Esophagus squamous epithelium (tissue), 5 donors: ENCODE results near the gene ANKMY2. TPM values are rescaled to one million over a fixed set of nuclear protein-coding genes. Genes with fewer than 3 reads are reported as not detected.
A peak's percentile ranks its signal among the peaks of the same experiment; 100 is the strongest.

Experiments used
- DNase-seq: peaks from one replicate; lab custom pipeline; 2025; lab: John Stamatoyannopoulos, UW
- H3K27ac ChIP-seq, 4 donors: fragments of 200-600 bp; sonication (generic); one replicate each; pipeline ENCODE4 v1.5.1; 2016 to 2019; ENCODE audit warnings: mild to moderate bottlenecking in 1 of 4
- H3K27me3 ChIP-seq, 4 donors: fragments of 200-600 bp; sonication (generic); 1 replicate in 3 of 4; 2 replicates in 1 of 4; pipeline versions ENCODE4 v1.5.1 to v1.6.0; 2017 to 2021; ENCODE audit warnings: antibody characterized with exemption in 1 of 4
- H3K36me3 ChIP-seq, 3 donors: fragments of 200-600 bp; sonication (generic); one replicate each; pipeline ENCODE4 v1.5.1; 2016 to 2019
- H3K4me1 ChIP-seq, 3 donors: fragments of 200-600 bp; sonication (generic); one replicate each; pipeline ENCODE4 v1.5.1; 2017 to 2019
- H3K4me3 ChIP-seq, 4 donors: fragments of 200-600 bp; sonication (generic); 1 replicate in 3 of 4; 2 replicates in 1 of 4; pipeline ENCODE4 v1.5.1; 2016 to 2019; ENCODE audit warnings: mild to moderate bottlenecking in 2 of 4, moderate library complexity in 1 of 4
- H3K9me3 ChIP-seq, 3 donors: fragments of 200-600 bp; sonication (generic); one replicate each; pipeline ENCODE4 v1.5.1; 2016 to 2019
- POLR2A ChIP-seq, 4 donors: fragments of 450-650 bp; IDR thresholded peaks; one replicate each; pipeline ENCODE4 v1.6.1; 2017; ENCODE audit warnings: antibody characterized with exemption in 4 of 4, mild to moderate bottlenecking in 4 of 4, moderate library complexity in 3 of 4
- WGBS, 2 donors: methylation state at CpG; one replicate each; pipeline ENCODE4 v1.1.5; 2018; 5-methylcytosine and 5-hydroxymethylcytosine counted together
- intact Hi-C: fragments of 100-400 bp; cut with DNase I; formaldehyde crosslinking; loops from one replicate; pipeline ENCODE4 v1.15.0; 2022
- total RNA-seq, 4 donors: library from RNA; depleted of rRNA; stranded (reverse); fragments of >200 nt; gene quantifications; one replicate each; pipeline ENCODE4 v1.1.0, GENCODE V29; 2016
- TF ChIP-seq, protein P1 (sequence below), 6 experiments: fragments of 450-650 bp in 4 of 6; fragments of 200-600 bp in 2 of 6; sonication (generic) in 2 of 6; IDR thresholded peaks; one replicate each; pipeline ENCODE4 v1.5.1; 2016 to 2019; ENCODE audit warnings: antibody characterized with exemption in 6 of 6, mild to moderate bottlenecking in 4 of 6, moderate library complexity in 4 of 6
- donor health status: DM: yes; HTN: yes; CAD: no.

The ANKMY2 gene
- total RNA-seq, 4 donors from 2014 or later, result 3.8 to 13.4 (median 7.0) TPM

DNA sequence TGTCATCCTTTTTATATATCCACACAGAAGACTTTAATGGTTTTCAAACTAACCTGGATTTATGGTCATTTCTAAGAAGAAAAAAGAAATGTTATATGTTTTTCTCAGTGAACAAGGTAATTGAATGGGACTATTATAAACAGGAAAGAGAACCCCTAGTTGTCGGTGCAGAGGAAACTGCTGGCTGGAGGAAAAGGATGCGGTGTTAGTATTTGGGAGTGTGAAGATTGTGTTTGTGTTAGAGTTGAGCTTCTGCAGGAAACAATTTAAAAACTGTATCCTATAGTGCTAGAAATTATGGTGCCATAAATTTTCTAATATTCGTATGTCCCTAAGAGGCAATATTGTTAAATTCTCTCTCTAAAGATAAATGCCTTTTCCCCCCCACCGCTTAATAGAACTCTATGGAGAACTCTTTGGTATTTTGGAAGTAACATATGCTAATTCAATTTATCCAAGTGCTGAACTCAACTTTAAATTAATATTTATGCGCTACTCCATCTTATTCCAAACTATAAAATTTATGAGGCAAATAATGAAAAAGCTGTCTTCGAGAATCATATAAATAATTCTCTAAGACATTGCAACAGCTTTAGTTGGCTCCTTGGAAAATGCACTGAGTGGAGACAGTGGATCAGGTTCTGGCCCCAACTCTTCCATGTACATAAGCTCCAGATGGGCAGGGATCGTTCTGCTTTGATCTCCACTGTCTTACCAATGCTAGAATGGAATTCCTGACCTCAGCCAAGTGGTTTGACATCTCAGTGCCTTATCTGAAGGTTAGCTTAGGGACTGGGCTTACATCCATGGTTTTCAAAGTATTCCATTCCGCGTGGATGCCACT lies 6.1 kb upstream of the ANKMY2 start:
- 62 to 76% methylated on average over 9 of the region's 9 CpGs for whole genome bisulfite sequencing, 2 donors
- DNase-seq, result no peak
- Histone ChIP-seq H3K4me3 (no peak overlapping the region), H3K9me3 (no peaks in the 10 kb centered on the region), H3K4me1 (peaks cover 24 to 91% (median 40%) of the 10 kb centered on the region in 3 donors), H3K36me3 (no peaks in the 10 kb centered on the region), H3K27ac (peak overlapping the region in 2 of 4 donors; percentile 15 to 69), H3K27me3 (no peaks in the 10 kb centered on the region)
- TF ChIP-seq, protein P1, sequence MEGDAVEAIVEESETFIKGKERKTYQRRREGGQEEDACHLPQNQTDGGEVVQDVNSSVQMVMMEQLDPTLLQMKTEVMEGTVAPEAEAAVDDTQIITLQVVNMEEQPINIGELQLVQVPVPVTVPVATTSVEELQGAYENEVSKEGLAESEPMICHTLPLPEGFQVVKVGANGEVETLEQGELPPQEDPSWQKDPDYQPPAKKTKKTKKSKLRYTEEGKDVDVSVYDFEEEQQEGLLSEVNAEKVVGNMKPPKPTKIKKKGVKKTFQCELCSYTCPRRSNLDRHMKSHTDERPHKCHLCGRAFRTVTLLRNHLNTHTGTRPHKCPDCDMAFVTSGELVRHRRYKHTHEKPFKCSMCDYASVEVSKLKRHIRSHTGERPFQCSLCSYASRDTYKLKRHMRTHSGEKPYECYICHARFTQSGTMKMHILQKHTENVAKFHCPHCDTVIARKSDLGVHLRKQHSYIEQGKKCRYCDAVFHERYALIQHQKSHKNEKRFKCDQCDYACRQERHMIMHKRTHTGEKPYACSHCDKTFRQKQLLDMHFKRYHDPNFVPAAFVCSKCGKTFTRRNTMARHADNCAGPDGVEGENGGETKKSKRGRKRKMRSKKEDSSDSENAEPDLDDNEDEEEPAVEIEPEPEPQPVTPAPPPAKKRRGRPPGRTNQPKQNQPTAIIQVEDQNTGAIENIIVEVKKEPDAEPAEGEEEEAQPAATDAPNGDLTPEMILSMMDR (IDR thresholded peaks at IDR 0.05), result no peak
- TF ChIP-seq POLR2A (IDR thresholded peaks at IDR 0.05), result no peak
- intact Hi-C loops, result no loop called here

DNA sequence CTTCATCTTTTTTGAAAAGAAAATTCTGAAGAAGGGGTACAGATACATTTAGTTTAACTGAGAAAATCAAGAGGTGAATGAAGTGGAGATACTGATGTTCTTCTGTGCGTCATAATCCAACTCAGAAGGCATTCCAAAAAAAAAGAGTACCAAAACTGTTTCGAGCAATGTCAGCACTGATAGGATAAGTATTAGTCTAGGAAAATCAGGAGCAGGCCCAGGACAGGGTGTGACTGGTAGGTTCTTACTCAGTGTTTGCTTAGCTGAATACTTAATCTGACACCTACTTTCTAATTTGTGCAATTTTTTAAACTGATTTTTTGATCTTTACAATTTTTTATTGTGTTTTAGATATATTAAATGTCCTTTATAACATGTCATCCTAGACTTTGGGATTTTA lies 4.7 kb upstream of the ANKMY2 start:
- Histone ChIP-seq H3K4me3 (no peak overlapping the region), H3K27ac (peak overlapping the region in 2 of 4 donors; percentile 23 to 54), H3K9me3 (no peaks in the 10 kb centered on the region), H3K27me3 (no peaks in the 10 kb centered on the region), H3K36me3 (no peaks in the 10 kb centered on the region), H3K4me1 (peaks cover 24 to 86% (median 40%) of the 10 kb centered on the region in 3 donors)
- TF ChIP-seq, protein P1 (IDR thresholded peaks at IDR 0.05), result no peak
- TF ChIP-seq POLR2A (IDR thresholded peaks at IDR 0.05), result no peak
- no peak for DNase-seq
- intact Hi-C loops, result no loop called here
- 34 to 59% methylated on average over 2 of the region's 2 CpGs for WGBS, 2 donors

DNA sequence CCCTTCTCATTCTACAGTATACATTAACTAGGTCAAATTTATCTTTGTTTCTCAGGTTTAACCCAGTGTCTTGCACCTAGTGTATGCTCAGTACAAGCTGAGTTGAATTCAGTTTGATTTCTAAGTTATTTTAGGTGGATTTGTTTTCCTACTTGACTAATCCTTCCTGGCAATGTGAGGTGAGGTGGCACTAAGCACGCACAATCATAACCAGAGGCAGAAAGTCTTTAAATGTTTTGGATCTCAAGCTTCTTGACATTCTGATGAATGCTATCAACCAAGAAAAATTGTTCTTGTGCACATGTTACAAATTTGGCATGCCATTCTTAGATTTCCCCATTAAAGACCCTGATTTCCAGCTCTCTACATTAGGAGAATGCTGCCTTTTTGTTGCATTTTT lies 3.6 kb upstream of the ANKMY2 start:
- H3K9me3 ChIP-seq, result no peaks in the 10 kb centered on the region
- no peaks in the 10 kb centered on the region for H3K36me3 ChIP-seq
- no peak for TF ChIP-seq POLR2A (IDR thresholded peaks at IDR 0.05)
- TF ChIP-seq, protein P1 (IDR thresholded peaks at IDR 0.05), result no peak
- no peak overlapping the region for H3K4me3 ChIP-seq
- H3K27me3 ChIP-seq, result no peaks in the 10 kb centered on the region
- 44 to 50% methylated on average over 1 of the region's 1 CpG for WGBS, 2 donors
- H3K4me1 ChIP-seq, result peaks cover 25 to 80% (median 42%) of the 10 kb centered on the region in 3 donors
- peak overlapping the region in 2 of 4 donors; percentile 4 to 54 for H3K27ac ChIP-seq
- intact Hi-C loops, result no loop called here
- no peak for DNase-seq

DNA sequence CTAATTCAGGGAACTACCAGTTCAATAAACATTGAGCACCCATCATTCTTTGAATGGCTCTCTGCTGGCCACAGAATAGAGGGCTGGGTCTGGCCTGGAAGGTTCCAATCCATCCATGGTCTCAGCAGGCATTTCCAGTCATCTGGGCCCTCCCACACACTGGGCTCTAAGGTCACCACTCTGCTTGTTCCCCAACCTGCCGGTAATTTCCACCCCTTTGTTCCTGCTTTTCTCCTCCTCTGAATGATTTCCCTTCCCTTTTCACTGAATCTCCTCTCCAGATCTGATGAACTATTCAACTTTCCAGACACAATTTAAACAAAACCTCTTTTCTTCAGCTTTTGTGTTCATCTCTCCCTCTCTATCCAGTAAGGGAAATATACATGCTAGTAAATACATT lies 3.0 kb upstream of the ANKMY2 start:
- no peaks in the 10 kb centered on the region for H3K27me3 ChIP-seq
- WGBS, 2 donors, result 38 to 40% methylated on average over 1 of the region's 1 CpG
- H3K4me3 ChIP-seq, result peak overlapping the region in 1 of 4 donors; percentile 19
- H3K9me3 ChIP-seq, result no peaks in the 10 kb centered on the region
- intact Hi-C loops, result no loop called here
- H3K36me3 ChIP-seq, result no peaks in the 10 kb centered on the region
- TF ChIP-seq, protein P1 (IDR thresholded peaks at IDR 0.05), result no peak
- TF ChIP-seq POLR2A (IDR thresholded peaks at IDR 0.05), result no peak
- DNase-seq, result no peak
- peaks cover 31 to 80% (median 48%) of the 10 kb centered on the region in 3 donors for H3K4me1 ChIP-seq
- peak overlapping the region in 3 of 4 donors; percentile 4 to 54 (median 38) for H3K27ac ChIP-seq

DNA sequence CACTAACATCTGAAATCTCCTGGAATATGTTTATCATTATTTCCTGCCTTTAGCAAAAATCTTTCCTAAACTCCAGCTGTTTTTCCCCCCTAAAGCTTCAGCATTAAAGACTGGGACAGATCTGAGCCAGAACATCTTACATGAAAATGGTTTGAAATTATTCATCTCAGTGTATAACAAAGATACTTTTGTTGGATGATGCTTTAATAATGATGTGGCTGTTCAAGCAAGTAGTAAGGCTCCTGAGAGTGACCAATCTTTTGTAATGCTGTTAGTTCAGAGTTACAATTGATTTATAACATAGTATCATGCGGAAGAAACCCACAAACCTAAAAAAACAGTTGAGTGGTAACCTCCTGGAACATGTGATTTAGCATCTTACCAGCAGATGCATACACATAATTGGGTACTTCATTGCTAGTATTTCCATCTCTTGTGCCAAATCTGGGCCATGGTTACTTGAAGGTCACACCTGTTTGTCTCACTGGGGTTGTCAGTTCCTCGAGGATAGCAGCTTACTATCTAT lies 1.9 kb upstream of the ANKMY2 start:
- 36 to 49% methylated on average over 2 of the region's 2 CpGs for WGBS, 2 donors
- intact Hi-C loops, result no loop called here
- no peaks in the 10 kb centered on the region for H3K36me3 ChIP-seq
- peak overlapping the region; percentile 81 to 99 (median 92) for H3K4me3 ChIP-seq
- H3K27me3 ChIP-seq, result no peaks in the 10 kb centered on the region
- TF ChIP-seq, protein P1 (IDR thresholded peaks at IDR 0.05), result no peak
- TF ChIP-seq POLR2A (IDR thresholded peaks at IDR 0.05), result no peak
- no peaks in the 10 kb centered on the region for H3K9me3 ChIP-seq
- H3K27ac ChIP-seq, result peak overlapping the region in 2 of 4 donors; percentile 45 to 93
- H3K4me1 ChIP-seq, result peaks cover 29 to 79% (median 45%) of the 10 kb centered on the region in 3 donors
- DNase-seq, result no peak
